Testis (tissue), 2 donors: Measurements from ENCODE around the gene MPPE1.

Experiments
- POLR2A ChIP-seq: fragments of 450-650 bp; IDR thresholded peaks from one replicate; pipeline ENCODE4 v1.6.1; 2017; ENCODE audit warnings: antibody characterized with exemption, mild to moderate bottlenecking, moderate library complexity
- TF ChIP-seq, protein P1 (sequence below), 3 experiments: fragments of 450-650 bp in 2 of 3; fragments of 200-600 bp in 1 of 3; sonication (generic) in 1 of 3; IDR thresholded peaks; one replicate each; pipeline ENCODE4 v1.5.1; 2016 to 2019; ENCODE audit warnings: antibody characterized with exemption in 3 of 3, mild to moderate bottlenecking in 2 of 3, moderate library complexity in 1 of 3

DNA sequence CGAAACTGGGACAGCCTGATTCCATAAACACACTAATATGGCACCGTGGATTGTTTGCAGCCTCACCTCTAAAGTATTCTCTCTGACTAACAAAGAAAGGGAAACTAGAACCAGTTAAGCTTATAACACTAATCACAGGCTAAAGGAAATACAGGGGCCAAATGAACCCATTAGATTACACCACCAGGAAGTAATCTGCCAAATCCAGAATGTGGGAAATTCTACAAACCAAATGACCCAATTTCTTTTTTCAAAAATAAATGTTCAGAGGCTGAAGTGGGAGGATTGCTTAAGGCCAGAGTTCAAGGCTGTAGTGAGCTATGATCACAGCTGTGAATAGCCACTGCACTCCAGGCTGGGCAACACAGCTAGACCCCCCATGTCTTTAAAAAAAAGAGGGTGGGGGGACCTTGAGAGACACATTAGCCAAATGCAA, 1.5 kb upstream of the MPPE1 start:
- TF ChIP-seq, protein P1, sequence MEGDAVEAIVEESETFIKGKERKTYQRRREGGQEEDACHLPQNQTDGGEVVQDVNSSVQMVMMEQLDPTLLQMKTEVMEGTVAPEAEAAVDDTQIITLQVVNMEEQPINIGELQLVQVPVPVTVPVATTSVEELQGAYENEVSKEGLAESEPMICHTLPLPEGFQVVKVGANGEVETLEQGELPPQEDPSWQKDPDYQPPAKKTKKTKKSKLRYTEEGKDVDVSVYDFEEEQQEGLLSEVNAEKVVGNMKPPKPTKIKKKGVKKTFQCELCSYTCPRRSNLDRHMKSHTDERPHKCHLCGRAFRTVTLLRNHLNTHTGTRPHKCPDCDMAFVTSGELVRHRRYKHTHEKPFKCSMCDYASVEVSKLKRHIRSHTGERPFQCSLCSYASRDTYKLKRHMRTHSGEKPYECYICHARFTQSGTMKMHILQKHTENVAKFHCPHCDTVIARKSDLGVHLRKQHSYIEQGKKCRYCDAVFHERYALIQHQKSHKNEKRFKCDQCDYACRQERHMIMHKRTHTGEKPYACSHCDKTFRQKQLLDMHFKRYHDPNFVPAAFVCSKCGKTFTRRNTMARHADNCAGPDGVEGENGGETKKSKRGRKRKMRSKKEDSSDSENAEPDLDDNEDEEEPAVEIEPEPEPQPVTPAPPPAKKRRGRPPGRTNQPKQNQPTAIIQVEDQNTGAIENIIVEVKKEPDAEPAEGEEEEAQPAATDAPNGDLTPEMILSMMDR (IDR thresholded peaks at IDR 0.05): no peak
- no peak for TF ChIP-seq POLR2A
